ENCODE measurements around the gene SH3D19. TPM values are rescaled to one million over a fixed set of nuclear protein-coding genes. Genes with fewer than 3 reads are reported as not detected.

Gene SH3D19
- total RNA-seq, 4 donors from 2014 or later = 54.4 to 148 (median 79.1) TPM

DNA sequence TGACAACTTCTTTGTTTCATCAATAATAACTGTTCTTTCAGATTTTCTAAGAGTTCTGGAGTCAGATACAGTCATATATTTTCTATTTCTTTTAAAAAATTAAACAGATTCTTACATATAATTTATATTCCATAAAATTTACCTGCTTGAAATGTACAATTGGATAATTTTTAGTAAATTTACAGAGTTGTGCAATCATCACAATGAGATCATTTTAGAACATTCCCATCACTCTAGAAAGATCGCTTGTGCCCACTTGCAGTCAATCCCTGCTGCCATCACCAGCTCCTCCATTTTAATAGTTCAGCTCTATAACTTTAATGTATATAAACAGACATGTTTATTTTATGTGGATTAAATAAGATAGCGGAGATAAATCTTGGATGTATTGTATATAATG lies 78.0 kb downstream of the SH3D19 start:
- 94% methylated on average over 2 of the region's 2 CpGs for WGBS
- TF ChIP-seq, protein P1, sequence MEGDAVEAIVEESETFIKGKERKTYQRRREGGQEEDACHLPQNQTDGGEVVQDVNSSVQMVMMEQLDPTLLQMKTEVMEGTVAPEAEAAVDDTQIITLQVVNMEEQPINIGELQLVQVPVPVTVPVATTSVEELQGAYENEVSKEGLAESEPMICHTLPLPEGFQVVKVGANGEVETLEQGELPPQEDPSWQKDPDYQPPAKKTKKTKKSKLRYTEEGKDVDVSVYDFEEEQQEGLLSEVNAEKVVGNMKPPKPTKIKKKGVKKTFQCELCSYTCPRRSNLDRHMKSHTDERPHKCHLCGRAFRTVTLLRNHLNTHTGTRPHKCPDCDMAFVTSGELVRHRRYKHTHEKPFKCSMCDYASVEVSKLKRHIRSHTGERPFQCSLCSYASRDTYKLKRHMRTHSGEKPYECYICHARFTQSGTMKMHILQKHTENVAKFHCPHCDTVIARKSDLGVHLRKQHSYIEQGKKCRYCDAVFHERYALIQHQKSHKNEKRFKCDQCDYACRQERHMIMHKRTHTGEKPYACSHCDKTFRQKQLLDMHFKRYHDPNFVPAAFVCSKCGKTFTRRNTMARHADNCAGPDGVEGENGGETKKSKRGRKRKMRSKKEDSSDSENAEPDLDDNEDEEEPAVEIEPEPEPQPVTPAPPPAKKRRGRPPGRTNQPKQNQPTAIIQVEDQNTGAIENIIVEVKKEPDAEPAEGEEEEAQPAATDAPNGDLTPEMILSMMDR (IDR thresholded peaks at IDR 0.05) = no peak
- TF ChIP-seq EP300 (IDR thresholded peaks at IDR 0.05) (no peak), POLR2A (IDR thresholded peaks at IDR 0.05) (no peak), POLR2AphosphoS5 (IDR thresholded peaks at IDR 0.05) (no peak)
- no peaks in the 10 kb centered on the region for H3K27me3 ChIP-seq

DNA sequence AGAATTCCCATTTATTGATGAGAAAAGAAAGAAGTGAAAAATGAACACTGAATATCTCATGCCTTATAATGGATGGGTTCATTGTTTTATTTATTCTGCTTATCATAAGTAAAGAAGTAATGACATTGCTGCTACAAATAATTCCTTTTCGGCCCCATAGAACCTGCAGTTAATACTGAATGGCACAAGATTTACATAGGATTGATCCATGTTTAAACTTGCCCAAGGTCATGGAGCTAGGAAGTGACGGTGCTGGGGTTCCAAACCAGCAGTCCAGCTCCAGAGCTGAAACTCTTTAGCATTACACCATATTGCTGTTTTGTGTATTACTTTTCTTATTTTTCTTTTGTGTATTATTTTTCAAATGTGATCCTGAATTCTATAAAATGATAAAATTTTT lies 78.7 kb downstream of the SH3D19 start:
- Histone ChIP-seq H3K27ac (no peak overlapping the region), H3K9me3 (no peaks in the 10 kb centered on the region), H3K36me3 (no peaks in the 10 kb centered on the region), H3K4me3 (no peak overlapping the region), H3K27me3 (no peaks in the 10 kb centered on the region), H3K4me1 (no peaks in the 10 kb centered on the region)
- TF ChIP-seq POLR2A (IDR thresholded peaks at IDR 0.05) (no peak), EP300 (IDR thresholded peaks at IDR 0.05) (no peak), POLR2AphosphoS5 (IDR thresholded peaks at IDR 0.05) (no peak)
- TF ChIP-seq, protein P1 (IDR thresholded peaks at IDR 0.05) = no peak
- WGBS = 63% methylated on average over 2 of the region's 2 CpGs
- no peak for DNase-seq (ENCODE audit: low spot score in 2 of 2)

More for the DNA sequence above, 78.0 kb downstream of the SH3D19 start:
- Histone ChIP-seq H3K4me1 (no peaks in the 10 kb centered on the region), H3K27ac (no peak overlapping the region), H3K4me3 (no peak overlapping the region), H3K36me3 (no peaks in the 10 kb centered on the region), H3K9me3 (no peaks in the 10 kb centered on the region)
- no peak for DNase-seq (ENCODE audit: low spot score in 2 of 2)

DNA sequence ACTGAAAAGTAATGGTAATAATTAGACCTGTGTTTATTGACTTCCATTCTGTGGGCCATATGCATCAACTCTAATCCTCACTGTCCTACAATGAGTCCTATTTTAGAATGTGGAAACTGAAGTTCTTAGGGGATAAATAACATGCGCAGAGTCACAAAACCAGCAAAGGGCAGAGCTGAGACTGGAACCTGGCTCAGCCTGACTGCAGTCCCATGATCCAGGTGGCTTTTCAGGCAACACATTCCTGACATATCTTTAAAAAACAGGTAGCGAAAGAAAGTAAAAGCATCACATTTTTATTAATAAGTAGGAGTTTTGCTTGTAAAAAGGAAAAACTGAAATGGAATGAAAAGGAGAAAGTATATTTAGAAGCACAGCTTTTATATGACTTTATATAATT lies 83.1 kb downstream of the SH3D19 start:
- no peaks in the 10 kb centered on the region for H3K36me3 ChIP-seq
- no peak for DNase-seq (ENCODE audit: low spot score in 2 of 2)
- WGBS = 95% methylated on average over 2 of the region's 2 CpGs
- H3K4me3 ChIP-seq = no peak overlapping the region
- no peaks in the 10 kb centered on the region for H3K9me3 ChIP-seq
- H3K27me3 ChIP-seq = no peaks in the 10 kb centered on the region
- H3K27ac ChIP-seq = no peak overlapping the region
- H3K4me1 ChIP-seq = peaks cover 6% of the 10 kb centered on the region
- TF ChIP-seq POLR2AphosphoS5 (IDR thresholded peaks at IDR 0.05) (no peak), POLR2A (IDR thresholded peaks at IDR 0.05) (no peak), EP300 (IDR thresholded peaks at IDR 0.05) (no peak)
- TF ChIP-seq, protein P1 (IDR thresholded peaks at IDR 0.05) = no peak

DNA sequence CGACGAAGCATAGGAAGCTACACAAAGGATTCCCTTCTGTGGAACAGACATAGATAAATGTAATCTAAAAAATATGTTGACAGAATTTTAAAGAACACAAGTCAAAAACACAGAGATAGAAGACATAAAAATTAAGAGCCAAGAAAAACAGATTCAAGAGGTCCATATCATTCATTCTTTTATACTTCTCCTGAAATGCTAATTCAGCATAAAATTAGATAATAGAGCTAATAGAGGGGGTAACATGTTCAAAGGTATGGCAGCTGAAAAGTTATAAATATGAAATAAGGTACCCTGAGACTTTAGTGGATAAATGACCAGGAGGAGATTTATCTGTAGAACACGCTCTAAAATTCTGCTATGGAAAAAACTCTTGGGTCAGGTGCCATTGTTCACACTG lies 85.8 kb downstream of the SH3D19 start:
- 95% methylated on average over 3 of the region's 3 CpGs for WGBS
- TF ChIP-seq EP300 (IDR thresholded peaks at IDR 0.05) (no peak), POLR2A (IDR thresholded peaks at IDR 0.05) (no peak), POLR2AphosphoS5 (IDR thresholded peaks at IDR 0.05) (no peak)
- TF ChIP-seq, protein P1 (IDR thresholded peaks at IDR 0.05) = no peak
- no peaks in the 10 kb centered on the region for H3K9me3 ChIP-seq
- no peaks in the 10 kb centered on the region for H3K27me3 ChIP-seq
- H3K27ac ChIP-seq = no peak overlapping the region
- no peak overlapping the region for H3K4me3 ChIP-seq
- peaks cover 6% of the 10 kb centered on the region for H3K4me1 ChIP-seq
- DNase-seq (ENCODE audit: low spot score in 2 of 2) = no peak
- no peaks in the 10 kb centered on the region for H3K36me3 ChIP-seq

DNA sequence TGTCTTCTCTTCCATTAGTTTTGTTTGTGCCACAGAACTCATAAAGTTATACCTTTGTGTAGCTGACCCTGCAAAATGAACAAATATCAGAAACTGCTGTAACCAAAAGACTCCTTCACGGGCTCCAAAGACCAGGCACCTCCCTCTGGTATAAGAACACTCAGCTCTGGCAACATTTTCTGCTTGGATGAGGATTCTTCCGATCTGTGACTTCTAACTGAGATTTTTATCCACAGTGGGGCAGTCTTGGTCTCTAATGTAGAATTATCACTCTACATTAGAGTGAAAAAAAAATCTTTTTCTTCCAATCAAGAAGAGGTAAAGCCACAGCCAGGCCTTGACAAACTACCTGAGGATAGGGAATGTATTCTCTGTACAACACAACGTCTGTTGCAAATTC lies 86.9 kb downstream of the SH3D19 start:
- DNase-seq (ENCODE audit: low spot score in 2 of 2) = no peak
- TF ChIP-seq, protein P1 (IDR thresholded peaks at IDR 0.05) = no peak
- TF ChIP-seq EP300 (IDR thresholded peaks at IDR 0.05) = no peak
- no peak for TF ChIP-seq POLR2AphosphoS5 (IDR thresholded peaks at IDR 0.05)
- no peak for TF ChIP-seq POLR2A (IDR thresholded peaks at IDR 0.05)

More for the DNA sequence above, 86.9 kb downstream of the SH3D19 start:
- Histone ChIP-seq H3K36me3 (no peaks in the 10 kb centered on the region), H3K4me1 (peaks cover 6% of the 10 kb centered on the region), H3K9me3 (no peaks in the 10 kb centered on the region), H3K27ac (no peak overlapping the region), H3K4me3 (no peak overlapping the region), H3K27me3 (no peaks in the 10 kb centered on the region)
- WGBS = 24% methylated on average over 3 of the region's 3 CpGs
